WTC11 (cell line): Measurements from ENCODE around the gene TFCP2.

Source experiments
- CREM ChIP-seq: sonication (generic); formaldehyde crosslinking; IDR thresholded peaks from 2 replicates; pipeline ENCODE4 v1.8.1; 2022; ENCODE audit warnings: mild to moderate bottlenecking, missing genetic modification reagents, moderate library complexity
- CTCF ChIP-seq: fragments of 200-600 bp; IDR thresholded peaks from 2 replicates; pipeline ENCODE4 v1.8.0; 2022; ENCODE audit warnings: antibody characterized with exemption

GRCh38 chr12:51195841-51196240, 22.9 kb upstream of the TFCP2 start:
- TF ChIP-seq CREM (CRISPR knock-in tag), result no peak
- TF ChIP-seq CTCF, result no peak
